ENCODE results near the gene SNX1.

DNA sequence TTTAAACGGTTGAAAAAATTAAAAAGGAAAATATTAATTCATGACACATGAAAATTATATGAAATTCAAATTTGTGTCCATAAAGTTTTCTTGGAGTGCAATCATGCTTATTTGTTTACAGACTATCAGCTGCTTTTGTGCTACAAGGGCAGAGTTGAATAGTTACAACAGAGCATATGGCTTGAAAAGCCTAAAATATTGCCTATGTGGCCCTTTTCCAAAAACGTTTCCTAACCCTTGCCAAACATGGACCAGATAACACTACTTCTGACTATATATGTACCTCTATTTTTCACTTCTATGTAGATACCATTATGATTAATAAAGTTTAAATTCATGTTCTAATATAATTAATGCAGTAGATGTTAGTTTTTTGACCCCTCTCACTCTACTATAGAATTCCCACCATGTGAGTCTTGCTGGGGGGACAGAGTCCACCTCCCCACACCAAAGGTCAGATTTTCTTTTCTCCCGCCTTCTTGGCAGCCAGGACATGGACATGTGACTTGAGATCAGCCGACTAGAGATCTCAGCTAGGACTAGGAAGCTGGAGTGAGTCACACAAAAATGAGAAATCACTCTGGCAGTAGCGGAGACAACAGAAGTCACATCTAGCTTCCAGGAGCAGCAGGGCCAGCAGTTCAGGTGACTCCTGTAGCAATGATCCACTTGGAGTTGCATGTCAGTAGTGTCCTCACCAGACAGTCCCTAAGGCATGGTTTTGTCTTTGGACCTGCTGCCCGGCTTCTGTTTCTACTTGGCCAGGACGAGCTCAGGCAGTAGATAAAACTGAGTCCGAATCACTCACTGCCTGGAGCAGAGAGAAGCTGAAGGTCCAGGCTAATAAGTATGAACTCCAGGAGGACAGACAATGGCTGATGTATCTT is 24.6 kb upstream of the SNX1 start:
- TF ChIP-seq, protein P1, sequence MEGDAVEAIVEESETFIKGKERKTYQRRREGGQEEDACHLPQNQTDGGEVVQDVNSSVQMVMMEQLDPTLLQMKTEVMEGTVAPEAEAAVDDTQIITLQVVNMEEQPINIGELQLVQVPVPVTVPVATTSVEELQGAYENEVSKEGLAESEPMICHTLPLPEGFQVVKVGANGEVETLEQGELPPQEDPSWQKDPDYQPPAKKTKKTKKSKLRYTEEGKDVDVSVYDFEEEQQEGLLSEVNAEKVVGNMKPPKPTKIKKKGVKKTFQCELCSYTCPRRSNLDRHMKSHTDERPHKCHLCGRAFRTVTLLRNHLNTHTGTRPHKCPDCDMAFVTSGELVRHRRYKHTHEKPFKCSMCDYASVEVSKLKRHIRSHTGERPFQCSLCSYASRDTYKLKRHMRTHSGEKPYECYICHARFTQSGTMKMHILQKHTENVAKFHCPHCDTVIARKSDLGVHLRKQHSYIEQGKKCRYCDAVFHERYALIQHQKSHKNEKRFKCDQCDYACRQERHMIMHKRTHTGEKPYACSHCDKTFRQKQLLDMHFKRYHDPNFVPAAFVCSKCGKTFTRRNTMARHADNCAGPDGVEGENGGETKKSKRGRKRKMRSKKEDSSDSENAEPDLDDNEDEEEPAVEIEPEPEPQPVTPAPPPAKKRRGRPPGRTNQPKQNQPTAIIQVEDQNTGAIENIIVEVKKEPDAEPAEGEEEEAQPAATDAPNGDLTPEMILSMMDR (conservative IDR thresholded peaks at IDR 0.05 in 1 of 2, IDR thresholded peaks at IDR 0.05 in 1 of 2; ENCODE audit: low read depth in 1 of 2, low read length in 2 of 2): no peak
- no peak for TF ChIP-seq EZH2 (IDR thresholded peaks at IDR 0.05; ENCODE audit: low read length, missing control alignments)
